Panc1 (cell line): ENCODE measurements around the gene C22orf15.

Experiments used
- CTCF ChIP-seq: fragments of 450-650 bp; IDR thresholded peaks from 2 replicates; pipeline ENCODE4 v1.5.1; 2017; ENCODE audit warnings: mild to moderate bottlenecking
- POLR2AphosphoS5 ChIP-seq: IDR thresholded peaks from 2 replicates; pipeline ENCODE4 v1.6.1; 2012; ENCODE audit warnings: mild to moderate bottlenecking, low read depth, low read length, moderate library complexity
- REST ChIP-seq, 2 experiments: IDR thresholded peaks; 2 replicates each; pipeline ENCODE4 v1.6.1; 2011 to 2012; ENCODE audit warnings: low read depth in 2 of 2, control low read depth in 1 of 2, low read length in 1 of 2, mild to moderate bottlenecking in 1 of 2, moderate library complexity in 1 of 2; ENCODE audit not compliant: insufficient read depth in 1 of 2
- SIN3A ChIP-seq: IDR thresholded peaks from 2 replicates; pipeline ENCODE4 v1.6.1; 2012; ENCODE audit warnings: low read depth, mild to moderate bottlenecking, low read length, moderate library complexity, borderline replicate concordance; ENCODE audit not compliant: insufficient read depth
- TCF7L2 ChIP-seq: IDR thresholded peaks from 2 replicates; pipeline ENCODE4 v1.6.1; 2011; ENCODE audit warnings: mild to moderate bottlenecking, low read depth, low read length, inconsistent platforms

DNA sequence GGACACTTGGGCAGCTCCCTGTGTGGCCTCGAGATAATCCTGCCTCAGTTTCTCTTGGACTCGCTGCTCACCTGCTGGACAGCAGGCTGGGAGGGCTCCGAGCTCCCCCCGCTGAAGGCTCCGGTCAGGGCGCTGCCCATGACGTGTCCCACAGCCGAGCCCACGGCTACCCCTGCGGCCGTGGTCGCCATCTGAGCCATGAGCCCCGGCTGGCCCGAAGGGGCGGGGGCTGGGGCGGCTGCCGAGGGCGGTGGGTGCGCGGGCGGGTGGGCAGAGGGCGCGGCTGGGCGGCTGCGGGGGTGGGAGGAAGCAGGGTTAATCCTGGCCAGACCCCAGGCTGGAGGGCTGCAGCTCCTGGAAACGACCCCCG lies 4.5 kb downstream of the C22orf15 start:
- TF ChIP-seq CTCF = no peak
- no peak for TF ChIP-seq POLR2AphosphoS5
- no peak for TF ChIP-seq SIN3A
- no peak for TF ChIP-seq REST (IDR thresholded peaks at IDR 0.05; ENCODE audit: insufficient read depth in 1 of 2, low read depth in 2 of 2, low read length in 1 of 2)
- no peak for TF ChIP-seq TCF7L2
